ENCODE results near the gene FRAT2.
"Not testable (repeated sequence)": the region's sequence is repeated elsewhere in the genome, so short reads cannot be mapped to it uniquely, and the experiment has no call there.

FRAT2 gene

GRCh38 chr10:97290576-97291356 lies 43.8 kb downstream of the FRAT2 start:
- not testable (repeated sequence) for DNase-seq

- DNase-seq = not testable (repeated sequence)
Observed at GRCh38 chr10:97290076-97290475, 44.5 kb downstream of the FRAT2 start.
